ENCODE measurements around the gene AGBL1. TPM values are rescaled to one million over a fixed set of nuclear protein-coding genes. Genes with fewer than 3 reads are reported as not detected.

Gene AGBL1
- total RNA-seq, 2 experiments from 2014 or later = 0.10 TPM

DNA sequence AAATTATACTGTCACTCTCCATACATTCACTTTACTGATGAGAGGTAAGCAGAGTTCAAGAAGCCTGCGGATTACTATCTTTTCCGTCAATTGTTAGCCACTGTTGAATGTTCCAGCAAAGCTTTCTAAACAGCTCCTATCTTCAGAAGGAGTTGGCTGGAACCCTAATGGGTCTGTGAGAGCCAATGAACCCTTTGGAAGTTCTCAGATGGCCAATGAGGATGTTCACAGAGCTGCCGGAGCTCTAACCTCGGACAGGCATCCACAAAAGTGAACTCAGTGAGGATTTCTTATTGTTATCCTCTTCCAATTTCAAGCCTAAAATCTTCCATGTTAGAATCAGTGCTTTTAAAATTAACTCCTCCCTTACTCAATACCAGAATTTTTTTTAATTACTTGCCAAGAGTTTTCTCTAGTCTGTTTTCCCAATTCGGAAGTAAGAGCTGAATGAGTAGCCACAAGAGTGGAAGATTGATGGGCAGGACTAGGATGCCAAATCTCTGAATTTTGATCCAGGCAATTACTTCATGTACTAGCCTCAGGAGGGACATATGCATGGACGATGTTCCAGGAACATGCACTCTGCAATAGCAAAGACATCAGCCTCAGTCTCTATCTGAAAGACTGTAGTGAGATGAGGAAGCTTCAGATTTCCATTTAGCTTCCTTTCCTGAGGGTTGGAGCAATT lies 78.1 kb downstream of the AGBL1 start:
- no peaks in the 10 kb centered on the region for H3K4me1 Mint-ChIP-seq (ENCODE audit: low read depth)
- H3K27me3 Mint-ChIP-seq = peaks cover 5% of the 10 kb centered on the region
- H3K27ac Mint-ChIP-seq = no peak overlapping the region
- H3K4me3 Mint-ChIP-seq = no peak overlapping the region
- peaks cover 2% of the 10 kb centered on the region for H3K9me3 Mint-ChIP-seq
- POLR2A ChIA-PET = no interaction called here
- intact Hi-C loops (cut with micrococcal nuclease) = no loop called here
- no peaks in the 10 kb centered on the region for H3K36me3 Mint-ChIP-seq
- CTCF ChIA-PET = no interaction called here
- no peak for DNase-seq

DNA sequence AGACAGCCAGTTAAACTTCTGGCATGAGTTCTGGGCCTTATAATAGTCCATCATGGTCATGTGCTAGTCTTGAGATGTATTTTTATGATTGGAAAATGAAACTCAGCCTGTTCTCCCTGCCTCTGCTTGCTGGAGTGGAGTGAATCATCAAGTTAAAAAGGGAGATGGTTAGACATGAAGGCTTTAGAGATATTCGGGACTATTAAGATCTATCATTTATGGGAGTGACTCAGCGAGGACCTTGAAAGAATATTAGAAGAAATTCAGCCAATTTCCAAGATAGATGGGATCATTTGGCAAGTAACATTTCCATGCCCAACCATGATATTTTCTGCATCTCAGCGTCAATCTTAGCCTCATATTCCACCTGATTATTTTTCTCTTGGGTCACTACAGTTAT lies 79.8 kb downstream of the AGBL1 start:
- DNase-seq = no peak
- CTCF ChIA-PET = no interaction called here
- POLR2A ChIA-PET = no interaction called here
- intact Hi-C loops (cut with micrococcal nuclease) = no loop called here
- Mint-ChIP-seq H3K4me1 (ENCODE audit: low read depth) (no peaks in the 10 kb centered on the region), H3K27ac (no peak overlapping the region), H3K4me3 (no peak overlapping the region), H3K9me3 (no peaks in the 10 kb centered on the region), H3K36me3 (no peaks in the 10 kb centered on the region), H3K27me3 (peaks cover 5% of the 10 kb centered on the region)

DNA sequence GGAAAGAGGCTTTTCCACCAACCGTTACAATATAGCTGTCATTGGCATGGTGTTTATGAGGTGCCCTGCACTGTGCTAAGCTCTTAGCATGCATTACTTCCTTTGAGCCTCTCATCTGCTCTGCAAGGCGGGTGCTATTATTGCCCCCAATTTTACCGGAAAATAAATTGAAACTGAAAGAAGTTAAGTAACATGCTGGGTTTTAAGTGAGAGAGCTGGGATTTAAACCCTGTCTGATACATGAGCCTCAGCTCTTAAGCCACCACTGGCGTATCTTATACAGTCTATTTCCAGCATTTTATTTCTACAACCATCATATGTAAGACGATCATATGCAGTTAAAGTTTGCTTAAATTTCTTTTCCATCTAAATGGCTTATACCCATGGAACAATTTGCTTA lies 81.6 kb downstream of the AGBL1 start:
- no peaks in the 10 kb centered on the region for H3K4me1 Mint-ChIP-seq (ENCODE audit: low read depth)
- H3K27me3 Mint-ChIP-seq = peaks cover 7% of the 10 kb centered on the region
- POLR2A ChIA-PET = no interaction called here
- no peak overlapping the region for H3K27ac Mint-ChIP-seq
- no peak for DNase-seq
- H3K4me3 Mint-ChIP-seq = no peak overlapping the region
- intact Hi-C loops (cut with micrococcal nuclease) = no loop called here
- no peaks in the 10 kb centered on the region for H3K36me3 Mint-ChIP-seq
- no peaks in the 10 kb centered on the region for H3K9me3 Mint-ChIP-seq
- CTCF ChIA-PET = no interaction called here

DNA sequence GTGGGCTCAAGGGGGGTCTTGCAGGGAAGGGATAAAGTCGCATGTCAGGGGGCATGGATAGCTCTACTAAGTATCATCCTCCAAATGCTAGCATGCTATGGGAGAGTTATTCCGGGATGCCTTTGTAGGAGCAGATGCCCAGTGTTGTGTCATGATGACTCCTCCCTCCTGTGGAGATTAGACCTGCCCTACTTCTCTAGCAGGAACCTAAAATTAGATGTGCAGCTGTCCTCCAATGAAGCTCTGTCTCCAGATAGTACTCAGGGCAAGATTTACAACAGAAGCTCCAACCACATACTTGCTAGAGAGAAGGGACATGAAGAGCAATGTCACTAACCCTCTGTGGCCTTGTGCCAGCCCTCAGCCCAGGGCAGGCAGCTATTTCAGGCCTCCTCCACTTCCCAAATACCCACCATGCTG lies 82.5 kb downstream of the AGBL1 start:
- no peaks in the 10 kb centered on the region for H3K36me3 Mint-ChIP-seq
- no peaks in the 10 kb centered on the region for H3K4me1 Mint-ChIP-seq (ENCODE audit: low read depth)
- no peaks in the 10 kb centered on the region for H3K9me3 Mint-ChIP-seq
- no peak for DNase-seq
- ChIA-PET CTCF (no interaction called here), POLR2A (no interaction called here)
- no peak overlapping the region for H3K27ac Mint-ChIP-seq
- intact Hi-C loops (cut with micrococcal nuclease) = no loop called here
- no peak overlapping the region for H3K4me3 Mint-ChIP-seq
- peaks cover 10% of the 10 kb centered on the region for H3K27me3 Mint-ChIP-seq

DNA sequence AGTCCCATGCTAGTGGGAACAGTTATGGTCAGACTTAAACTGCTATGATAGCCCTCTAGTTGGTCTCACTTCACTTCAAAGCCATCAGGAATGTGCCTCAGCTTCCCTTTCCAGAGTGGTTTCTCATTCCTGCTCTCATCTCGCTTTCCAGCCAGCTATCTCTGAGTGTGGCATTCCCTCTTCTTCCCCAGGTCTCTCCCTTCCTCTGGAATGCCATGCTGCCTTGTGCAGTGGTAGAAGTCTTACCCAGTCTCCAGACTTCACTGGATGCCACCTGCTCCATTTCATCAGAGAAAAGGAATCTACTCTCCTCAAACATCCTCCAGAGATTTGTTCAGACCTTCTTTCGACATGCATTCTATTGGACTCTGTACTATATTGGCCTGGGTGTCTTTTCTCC lies 83.0 kb downstream of the AGBL1 start:
- Mint-ChIP-seq H3K4me3 (no peak overlapping the region), H3K9me3 (no peaks in the 10 kb centered on the region), H3K27me3 (peaks cover 11% of the 10 kb centered on the region), H3K36me3 (no peaks in the 10 kb centered on the region), H3K4me1 (ENCODE audit: low read depth) (no peaks in the 10 kb centered on the region), H3K27ac (no peak overlapping the region)
- ChIA-PET POLR2A (no interaction called here), CTCF (no interaction called here)
- intact Hi-C loops (cut with micrococcal nuclease) = no loop called here
- no peak for DNase-seq

DNA sequence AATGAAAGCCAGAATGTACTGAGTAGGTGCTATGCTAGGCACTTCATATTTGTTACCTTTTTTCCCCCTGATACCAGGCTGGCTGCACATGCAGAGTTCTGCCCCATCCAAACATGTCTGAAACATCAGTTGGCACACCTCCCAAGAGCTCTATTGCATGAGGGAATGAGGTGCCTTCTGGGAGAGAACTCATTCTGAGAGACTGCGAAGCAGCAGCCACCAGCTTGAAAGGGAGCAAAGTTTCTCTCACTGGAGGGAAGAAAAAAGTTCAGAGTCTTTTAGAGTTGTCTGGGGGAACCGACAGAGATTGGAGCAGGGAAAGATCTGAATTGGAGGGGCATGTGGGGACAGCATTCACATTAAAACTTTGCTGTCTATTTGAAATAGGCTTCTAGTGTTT lies 84.1 kb downstream of the AGBL1 start:
- POLR2A ChIA-PET = no interaction called here
- CTCF ChIA-PET = no interaction called here

DNA sequence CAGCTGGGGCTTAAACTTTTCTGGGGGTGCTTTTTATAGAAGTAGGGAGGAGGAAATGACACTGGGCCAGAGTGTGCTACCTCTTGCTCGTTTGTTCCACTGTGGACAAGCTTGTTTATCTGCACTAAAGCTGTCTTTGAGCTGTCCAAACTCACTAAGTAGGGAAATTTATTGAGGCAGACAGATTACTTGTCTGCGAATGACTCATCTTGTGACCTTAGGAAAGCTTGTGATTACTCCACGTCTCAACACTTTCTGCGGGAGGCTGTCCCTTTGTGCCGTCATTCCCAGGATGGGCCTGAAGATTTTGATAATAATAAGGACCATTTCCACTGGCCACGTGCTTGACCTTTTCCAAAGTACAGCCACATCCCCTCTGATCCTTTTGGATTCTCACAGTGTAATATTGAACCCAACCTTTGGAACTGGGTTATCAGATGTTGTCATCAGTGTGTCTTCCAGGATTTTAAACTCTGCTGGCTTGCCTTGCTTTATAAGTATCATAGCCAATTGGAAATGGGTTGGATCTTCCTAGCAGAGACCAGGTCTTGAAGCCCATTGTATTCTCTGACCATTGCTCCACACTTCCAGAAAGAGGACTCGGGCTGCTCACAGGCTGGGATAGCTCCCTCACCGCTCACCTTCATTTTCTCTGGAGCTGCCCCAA lies 84.7 kb downstream of the AGBL1 start:
- Mint-ChIP-seq H3K9me3 (no peaks in the 10 kb centered on the region), H3K27ac (no peak overlapping the region), H3K27me3 (peaks cover 9% of the 10 kb centered on the region), H3K4me3 (no peak overlapping the region), H3K36me3 (no peaks in the 10 kb centered on the region), H3K4me1 (ENCODE audit: low read depth) (no peaks in the 10 kb centered on the region)
- CTCF ChIA-PET = interaction anchor here (0.6 kb wide), 1 partner anchor 197 kb away, joined by 3 read pairs; no protein-coding TSS in a partner anchor
- intact Hi-C loops (cut with micrococcal nuclease) = no loop called here
- DNase-seq = no peak
- POLR2A ChIA-PET = no interaction called here

More for the DNA sequence above, 84.1 kb downstream of the AGBL1 start:
- intact Hi-C loops (cut with micrococcal nuclease) = no loop called here
- H3K4me3 Mint-ChIP-seq = no peak overlapping the region
- no peak for DNase-seq
- H3K27ac Mint-ChIP-seq = no peak overlapping the region
- H3K36me3 Mint-ChIP-seq = no peaks in the 10 kb centered on the region
- no peaks in the 10 kb centered on the region for H3K4me1 Mint-ChIP-seq (ENCODE audit: low read depth)
- H3K9me3 Mint-ChIP-seq = no peaks in the 10 kb centered on the region
- peaks cover 9% of the 10 kb centered on the region for H3K27me3 Mint-ChIP-seq

DNA sequence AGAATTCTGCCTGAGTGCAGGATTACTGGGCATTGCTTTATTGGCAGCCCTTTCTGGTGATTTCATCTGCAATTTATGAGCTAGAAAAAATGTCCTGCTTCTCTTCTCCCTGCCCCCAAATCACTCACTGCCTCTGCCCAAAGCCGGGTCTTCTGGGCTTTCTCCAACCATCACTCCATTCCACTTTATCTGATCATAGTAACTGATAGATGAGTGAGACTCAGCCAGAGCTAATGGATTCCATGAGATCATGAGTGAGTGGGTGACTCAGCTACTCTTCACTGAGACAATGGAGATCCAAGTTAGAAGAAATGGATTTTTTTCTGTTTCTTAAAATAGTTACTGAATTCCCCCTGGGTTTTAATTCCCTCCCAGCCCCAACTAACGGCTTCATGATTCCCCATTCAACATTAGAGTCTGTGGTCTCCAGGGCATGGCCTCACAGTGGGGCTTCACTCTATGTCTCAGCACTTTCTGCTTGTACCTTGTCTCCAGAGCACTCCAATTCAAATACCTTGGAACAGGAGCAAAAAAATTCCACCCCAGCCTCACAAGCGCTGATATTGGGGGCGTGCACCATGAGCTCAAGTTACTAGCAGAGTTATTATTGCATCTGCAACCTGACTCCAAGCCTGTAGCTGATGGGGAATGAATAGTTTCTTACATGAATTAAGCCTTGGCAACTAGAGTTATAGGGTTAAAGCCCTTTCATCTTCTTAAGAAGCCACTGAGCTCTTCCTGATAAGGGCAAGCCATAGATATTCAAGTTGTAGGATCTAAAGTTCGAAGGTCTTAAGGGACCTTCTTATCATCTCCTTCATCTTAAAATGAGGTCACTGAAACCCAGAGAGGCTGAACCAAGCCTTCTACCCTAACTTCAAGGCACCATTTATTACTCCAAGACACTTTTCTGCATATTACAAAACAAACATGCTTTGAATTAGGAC lies 85.9 kb downstream of the AGBL1 start:
- Mint-ChIP-seq H3K36me3 (no peaks in the 10 kb centered on the region), H3K9me3 (no peaks in the 10 kb centered on the region), H3K27me3 (peaks cover 14% of the 10 kb centered on the region), H3K4me3 (no peak overlapping the region), H3K4me1 (ENCODE audit: low read depth) (no peaks in the 10 kb centered on the region), H3K27ac (no peak overlapping the region)
- no peak for DNase-seq
- ChIA-PET CTCF (interaction anchor here (0.6 kb wide), 1 partner anchor 195 kb away, joined by 3 read pairs; no protein-coding TSS in a partner anchor), POLR2A (no interaction called here)
- intact Hi-C loops (cut with micrococcal nuclease) = no loop called here

DNA sequence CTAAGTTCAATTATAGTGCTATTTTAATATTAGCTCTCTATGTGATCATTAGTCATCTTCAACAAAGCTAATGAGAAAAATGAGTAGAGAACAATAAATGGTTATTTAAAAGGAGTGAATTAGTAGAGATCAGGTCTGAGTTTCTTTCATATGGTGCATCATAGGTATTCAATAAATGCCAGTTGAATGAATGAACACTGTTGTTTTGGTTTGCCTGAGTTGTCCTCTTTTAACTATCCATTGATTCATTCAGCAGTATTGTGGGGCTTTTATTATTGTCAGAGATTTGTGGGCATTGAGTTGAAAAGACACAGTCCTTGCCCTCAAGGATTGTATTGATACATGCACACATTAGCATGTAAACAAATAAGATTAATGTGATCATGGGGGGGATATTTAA lies 88.2 kb downstream of the AGBL1 start:
- Mint-ChIP-seq H3K27me3 (peaks cover 12% of the 10 kb centered on the region), H3K36me3 (no peaks in the 10 kb centered on the region), H3K4me1 (ENCODE audit: low read depth) (no peaks in the 10 kb centered on the region), H3K9me3 (no peaks in the 10 kb centered on the region), H3K27ac (no peak overlapping the region), H3K4me3 (no peak overlapping the region)
- ChIA-PET POLR2A (no interaction called here), CTCF (no interaction called here)
- no peak for DNase-seq
- intact Hi-C loops (cut with micrococcal nuclease) = no loop called here

DNA sequence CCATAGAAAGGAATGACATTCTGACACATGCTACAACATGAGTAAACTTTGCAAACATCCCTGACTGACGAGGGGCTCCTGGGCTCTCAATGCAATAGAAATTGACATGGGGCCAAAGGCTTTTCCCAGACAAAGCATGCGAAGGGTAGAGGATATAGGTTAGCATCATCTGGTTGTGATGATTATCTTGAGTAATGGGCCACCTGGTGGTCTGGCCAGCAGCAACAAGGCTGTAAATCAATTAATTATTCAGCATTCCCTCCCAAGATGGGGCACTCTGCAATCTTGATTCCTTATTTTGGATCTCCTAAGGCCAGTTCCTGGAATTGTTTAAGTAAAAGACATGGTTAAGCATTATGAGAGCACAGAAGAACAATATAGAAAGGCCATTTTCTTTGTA lies 99.2 kb downstream of the AGBL1 start:
- Mint-ChIP-seq H3K27me3 (peaks cover 34% of the 10 kb centered on the region), H3K4me1 (ENCODE audit: low read depth) (peaks cover 3% of the 10 kb centered on the region), H3K4me3 (no peak overlapping the region), H3K27ac (no peak overlapping the region), H3K36me3 (no peaks in the 10 kb centered on the region), H3K9me3 (peaks cover 6% of the 10 kb centered on the region)
- POLR2A ChIA-PET = no interaction called here
- no peak for DNase-seq
- intact Hi-C loops (cut with micrococcal nuclease) = loop anchor here (10.0 kb wide), 1 partner anchor 324 kb away; no protein-coding TSS in a partner anchor
- CTCF ChIA-PET = no interaction called here

DNA sequence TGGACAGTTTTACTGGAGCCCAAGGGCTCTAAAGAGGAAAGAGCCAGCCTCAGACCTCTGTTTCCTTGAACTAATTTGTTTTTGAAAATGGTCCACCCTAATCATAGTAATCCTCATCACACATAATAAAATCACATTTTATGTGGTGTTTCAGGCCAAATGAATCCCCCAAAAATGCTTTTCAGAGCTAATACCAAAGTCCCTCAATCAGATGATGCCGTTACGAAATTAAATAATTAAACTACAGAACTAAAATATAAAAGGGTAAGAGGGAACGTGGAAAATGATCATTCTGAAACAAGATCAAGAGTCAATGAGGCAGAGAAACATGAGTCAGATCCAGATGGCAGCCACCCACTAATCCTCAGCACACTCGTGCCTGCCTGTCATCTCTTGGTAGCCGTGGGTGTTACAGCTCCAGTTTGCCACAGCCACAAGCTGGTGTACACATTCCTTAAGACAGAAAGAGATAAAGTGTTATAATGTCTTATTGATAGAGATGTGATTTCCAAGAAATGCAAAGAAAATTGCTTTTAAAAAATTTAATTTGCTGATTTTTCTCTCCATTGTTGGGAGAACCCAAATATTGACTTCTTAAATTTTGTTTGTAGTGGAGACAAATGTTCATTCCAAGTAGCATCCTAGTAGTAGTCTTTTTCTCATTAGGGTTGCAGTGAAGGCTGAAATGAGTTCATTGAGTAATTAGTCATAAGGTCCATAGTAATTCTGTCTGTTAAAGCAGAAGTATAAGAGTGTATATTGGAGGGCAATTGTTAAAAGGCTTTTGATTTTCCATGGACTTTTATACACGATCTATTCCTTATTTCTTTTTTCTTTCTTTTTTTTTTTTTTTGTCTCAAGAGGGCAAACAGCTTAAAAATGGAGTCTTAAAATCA lies 104.2 kb downstream of the AGBL1 start:
- DNase-seq = peak; percentile 66
- Mint-ChIP-seq H3K9me3 (no peaks in the 10 kb centered on the region), H3K4me1 (ENCODE audit: low read depth) (peaks cover 2% of the 10 kb centered on the region), H3K27me3 (peaks cover 21% of the 10 kb centered on the region), H3K27ac (no peak overlapping the region), H3K36me3 (no peaks in the 10 kb centered on the region), H3K4me3 (no peak overlapping the region)
- ChIA-PET POLR2A (no interaction called here), CTCF (no interaction called here)
- intact Hi-C loops (cut with micrococcal nuclease) = no loop called here
